GM21723 (cell line): ENCODE measurements around the gene BARX1.
"Not testable (repeated sequence)": the region's sequence is repeated elsewhere in the genome, so short reads cannot be mapped to it uniquely, and the experiment has no call there.

Experiments
- ATAC-seq: cut with Tn5 transposase; IDR thresholded peaks from one replicate; pipeline ENCODE4 v1.9.1; 2021; ENCODE audit warnings: mild to moderate bottlenecking, moderate library complexity; ENCODE audit not compliant: unreplicated experiment

BARX1 gene

GRCh38 chr9:93955111-93955980 lies at the start of gene BARX1:
BARX1 (minus strand) TSS chr9:93955355; CDS start chr9:93955146, 209 bp downstream.
- no peak for ATAC-seq

- ATAC-seq: no peak
These were observed 47.4 kb upstream of the BARX1 start for GRCh38 chr9:94002316-94003140.

GRCh38 chr9:93996863-93997262 lies 41.7 kb upstream of the BARX1 start:
- ATAC-seq: no peak

- no peak for ATAC-seq
These were observed 41.2 kb upstream of the BARX1 start for GRCh38 chr9:93996367-93996766.

GRCh38 chr9:93994545-93994944 lies 39.4 kb upstream of the BARX1 start:
- no peak for ATAC-seq

- ATAC-seq: no peak
These were observed 39.0 kb upstream of the BARX1 start for GRCh38 chr9:93994132-93994531.

- no peak for ATAC-seq
These were observed 37.7 kb upstream of the BARX1 start for GRCh38 chr9:93992830-93993229.

GRCh38 chr9:93990448-93990847 lies 35.3 kb upstream of the BARX1 start:
- ATAC-seq: no peak

- ATAC-seq: no peak
These were observed 32.9 kb upstream of the BARX1 start for GRCh38 chr9:93988056-93988455.

- no peak for ATAC-seq
These were observed 29.7 kb upstream of the BARX1 start for GRCh38 chr9:93984860-93985259.

- ATAC-seq: no peak
These were observed 28.7 kb upstream of the BARX1 start for GRCh38 chr9:93983875-93984274.

GRCh38 chr9:93979721-93980120 lies 24.6 kb upstream of the BARX1 start:
- no peak for ATAC-seq

GRCh38 chr9:93978551-93978950 lies 23.4 kb upstream of the BARX1 start:
- no peak for ATAC-seq

- no peak for ATAC-seq
These were observed 21.8 kb upstream of the BARX1 start for GRCh38 chr9:93976973-93977372.

- no peak for ATAC-seq
These were observed 20.9 kb upstream of the BARX1 start for GRCh38 chr9:93976081-93976480.

- ATAC-seq: no peak
These were observed 20.1 kb upstream of the BARX1 start for GRCh38 chr9:93975262-93975661.

GRCh38 chr9:93974151-93974550 lies 19.0 kb upstream of the BARX1 start:
- ATAC-seq: no peak

GRCh38 chr9:93972655-93973054 lies 17.5 kb upstream of the BARX1 start:
- ATAC-seq: not testable (repeated sequence)

GRCh38 chr9:93969328-93969661 lies 14.1 kb upstream of the BARX1 start:
- ATAC-seq: no peak

- ATAC-seq: no peak
These were observed 13.5 kb upstream of the BARX1 start for GRCh38 chr9:93968451-93969327.
